Mucosa of descending colon (tissue), 3 donors: ENCODE measurements around the gene COL9A1. TPM values are rescaled to one million over a fixed set of nuclear protein-coding genes. Genes with fewer than 3 reads are reported as not detected.

Source experiments
- ATAC-seq: fragments of 200-7000 bp; cut with Tn5 transposase; one replicate; pipeline ENCODE4 v1.9.1; 2020; ENCODE audit warnings: mild to moderate bottlenecking, moderate library complexity
- DNase-seq, 3 donors: peaks; one replicate each; pipeline ENCODE4 v3.0.0-alpha.2; 2020
- H3K36me3 ChIP-seq: fragments of 200-600 bp; one replicate; pipeline ENCODE4 v1.8.0; 2021; ENCODE audit warnings: low read depth, mild to moderate bottlenecking
- H3K4me1 ChIP-seq: fragments of 200-600 bp; one replicate; pipeline ENCODE4 v1.8.0; 2021; ENCODE audit warnings: low read depth, mild to moderate bottlenecking
- H3K4me3 ChIP-seq: fragments of 200-600 bp; one replicate; pipeline ENCODE4 v1.8.0; 2021; ENCODE audit warnings: mild to moderate bottlenecking
- H3K9me3 ChIP-seq: fragments of 200-600 bp; one replicate; pipeline ENCODE4 v1.8.0; 2021; ENCODE audit warnings: mild to moderate bottlenecking
- CTCF ChIP-seq: fragments of 200-600 bp; IDR thresholded peaks from one replicate; pipeline ENCODE4 v1.8.0; 2022; ENCODE audit warnings: antibody characterized with exemption, mild to moderate bottlenecking
- intact Hi-C, 2 donors: fragments of 100-400 bp; cut with DNase I in 1 of 2; cut with micrococcal nuclease in 1 of 2; formaldehyde crosslinking; loops; one replicate each; pipeline versions ENCODE4 v1.11.0 to v1.11.1; 2022; cut with DNase I, micrococcal nuclease
- total RNA-seq, 3 donors: library from RNA; stranded (reverse); fragmentation: NEBNext Ultra II Directional in 2 of 3; extraction: Animal tissue kit (Norgen Biotek cat#: 25700) in 2 of 3; gene quantifications; one replicate each; pipeline versions ENCODE4 v1.2.1 to v1.2.4, GENCODE V29; 2021 to 2023
- donor health status: DM: no; HTN: no; CAD: no; lungs with moderate emphysema.
- donor health status: DM: no; HTN: no; CAD: no.
- donor health status: DM: no; HTN: yes; CAD: no.

COL9A1 gene
- total RNA-seq, 3 donors from 2014 or later: 0.32 to 1.8 (median 0.96) TPM

GRCh38 chr6:70219943-70220613, 82.8 kb downstream of the COL9A1 start:
- H3K4me1 ChIP-seq: peaks cover 16% of the 10 kb centered on the region
- H3K36me3 ChIP-seq: no peaks in the 10 kb centered on the region
- no peak for TF ChIP-seq CTCF
- ATAC-seq (peak; percentile 74), DNase-seq (peak in 1 of 3 donors; percentile 34)
- intact Hi-C loops: loop anchor here in 1 of 2 donors (5.0 kb wide), 1 partner anchor 67 kb away; no protein-coding TSS in a partner anchor
- no peaks in the 10 kb centered on the region for H3K9me3 ChIP-seq
- no peak overlapping the region for H3K4me3 ChIP-seq

GRCh38 chr6:70216767-70217166, 86.1 kb downstream of the COL9A1 start:
- no peak for DNase-seq
- H3K36me3 ChIP-seq: no peaks in the 10 kb centered on the region
- intact Hi-C loops: no loop called here
- peaks cover 14% of the 10 kb centered on the region for H3K4me1 ChIP-seq
- no peak for ATAC-seq
- TF ChIP-seq CTCF: no peak
- no peaks in the 10 kb centered on the region for H3K9me3 ChIP-seq
- H3K4me3 ChIP-seq: no peak overlapping the region

- no peaks in the 10 kb centered on the region for H3K36me3 ChIP-seq
- DNase-seq: no peak
- H3K4me1 ChIP-seq: peaks cover 2% of the 10 kb centered on the region
- no peak for TF ChIP-seq CTCF
- no peak for ATAC-seq
- no peaks in the 10 kb centered on the region for H3K9me3 ChIP-seq
- intact Hi-C loops: no loop called here
- no peak overlapping the region for H3K4me3 ChIP-seq
Measured at GRCh38 chr6:70215460-70216108, 87.3 kb downstream of the COL9A1 start.

GRCh38 chr6:70210462-70210861, 92.4 kb downstream of the COL9A1 start:
- intact Hi-C loops: no loop called here
- ATAC-seq (no peak), DNase-seq (no peak)
- no peaks in the 10 kb centered on the region for H3K36me3 ChIP-seq
- H3K4me1 ChIP-seq: no peaks in the 10 kb centered on the region
- H3K9me3 ChIP-seq: no peaks in the 10 kb centered on the region
- no peak for TF ChIP-seq CTCF
- H3K4me3 ChIP-seq: no peak overlapping the region

- H3K4me1 ChIP-seq: no peaks in the 10 kb centered on the region
- no peaks in the 10 kb centered on the region for H3K9me3 ChIP-seq
- intact Hi-C loops: no loop called here
- no peak for ATAC-seq
- no peak overlapping the region for H3K4me3 ChIP-seq
- DNase-seq: no peak
- no peak for TF ChIP-seq CTCF
- no peaks in the 10 kb centered on the region for H3K36me3 ChIP-seq
Measured at GRCh38 chr6:70208235-70208790, 94.6 kb downstream of the COL9A1 start.
